ENCODE results near the gene NLRP6. TPM values are rescaled to one million over a fixed set of nuclear protein-coding genes. Genes with fewer than 3 reads are reported as not detected.

The NLRP6 gene
- total RNA-seq, 2 donors from 2014 or later = not detected

GRCh38 chr11:257766-258493 lies 20.3 kb upstream of the NLRP6 start:
- no peak overlapping the region for H3K4me3 Mint-ChIP-seq
- Histone ChIP-seq H3K4me1 (ENCODE audit: control insufficient read depth, insufficient read depth, low read length) (no peaks in the 10 kb centered on the region), H3K4me3 (ENCODE audit: low read length) (no peak overlapping the region), H3K36me3 (ENCODE audit: control insufficient read depth, insufficient read depth, low read length) (peaks cover 8% of the 10 kb centered on the region), H3K27ac (ENCODE audit: low read depth, low read length) (no peak overlapping the region), H3K9me3 (ENCODE audit: control insufficient read depth, low read length) (peaks cover 4% of the 10 kb centered on the region), H3K27me3 (ENCODE audit: control insufficient read depth, insufficient read depth, low read length, poor library complexity, severe bottlenecking) (no peaks in the 10 kb centered on the region), H3K9ac (ENCODE audit: extremely low read depth, low read length, poor library complexity, severe bottlenecking) (no peak overlapping the region)
- no peak overlapping the region for H3K27ac Mint-ChIP-seq
- 88 to 90% methylated on average over 9 to 15 of the region's 15 CpGs for WGBS, 2 experiments (ENCODE audit: insufficient coverage in 1 of 2, insufficient read length in 1 of 2)
- TF ChIP-seq, protein P1, sequence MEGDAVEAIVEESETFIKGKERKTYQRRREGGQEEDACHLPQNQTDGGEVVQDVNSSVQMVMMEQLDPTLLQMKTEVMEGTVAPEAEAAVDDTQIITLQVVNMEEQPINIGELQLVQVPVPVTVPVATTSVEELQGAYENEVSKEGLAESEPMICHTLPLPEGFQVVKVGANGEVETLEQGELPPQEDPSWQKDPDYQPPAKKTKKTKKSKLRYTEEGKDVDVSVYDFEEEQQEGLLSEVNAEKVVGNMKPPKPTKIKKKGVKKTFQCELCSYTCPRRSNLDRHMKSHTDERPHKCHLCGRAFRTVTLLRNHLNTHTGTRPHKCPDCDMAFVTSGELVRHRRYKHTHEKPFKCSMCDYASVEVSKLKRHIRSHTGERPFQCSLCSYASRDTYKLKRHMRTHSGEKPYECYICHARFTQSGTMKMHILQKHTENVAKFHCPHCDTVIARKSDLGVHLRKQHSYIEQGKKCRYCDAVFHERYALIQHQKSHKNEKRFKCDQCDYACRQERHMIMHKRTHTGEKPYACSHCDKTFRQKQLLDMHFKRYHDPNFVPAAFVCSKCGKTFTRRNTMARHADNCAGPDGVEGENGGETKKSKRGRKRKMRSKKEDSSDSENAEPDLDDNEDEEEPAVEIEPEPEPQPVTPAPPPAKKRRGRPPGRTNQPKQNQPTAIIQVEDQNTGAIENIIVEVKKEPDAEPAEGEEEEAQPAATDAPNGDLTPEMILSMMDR (conservative IDR thresholded peaks at IDR 0.05) = peak; percentile 53
- H3K27me3 Mint-ChIP-seq (ENCODE audit: insufficient read depth) = peaks cover 2% of the 10 kb centered on the region
- DNase-seq = no peak
- H3K9me3 Mint-ChIP-seq = peaks cover 18% of the 10 kb centered on the region
- H3K36me3 Mint-ChIP-seq (ENCODE audit: low read depth) = peaks cover 9% of the 10 kb centered on the region
- no peaks in the 10 kb centered on the region for H3K4me1 Mint-ChIP-seq

- Mint-ChIP-seq H3K27ac (no peak overlapping the region), H3K27me3 (ENCODE audit: insufficient read depth) (peaks cover 2% of the 10 kb centered on the region), H3K36me3 (ENCODE audit: low read depth) (no peaks in the 10 kb centered on the region), H3K4me1 (no peaks in the 10 kb centered on the region), H3K4me3 (no peak overlapping the region), H3K9me3 (peaks cover 18% of the 10 kb centered on the region)
- Histone ChIP-seq H3K9me3 (ENCODE audit: control insufficient read depth, low read length) (peaks cover 4% of the 10 kb centered on the region), H3K27ac (ENCODE audit: low read depth, low read length) (no peak overlapping the region), H3K4me3 (ENCODE audit: low read length) (no peak overlapping the region), H3K27me3 (ENCODE audit: control insufficient read depth, insufficient read depth, low read length, poor library complexity, severe bottlenecking) (no peaks in the 10 kb centered on the region), H3K9ac (ENCODE audit: extremely low read depth, low read length, poor library complexity, severe bottlenecking) (no peak overlapping the region), H3K4me1 (ENCODE audit: control insufficient read depth, insufficient read depth, low read length) (no peaks in the 10 kb centered on the region), H3K36me3 (ENCODE audit: control insufficient read depth, insufficient read depth, low read length) (no peaks in the 10 kb centered on the region)
- DNase-seq = no peak
- TF ChIP-seq, protein P1 (conservative IDR thresholded peaks at IDR 0.05) = no peak
- WGBS, 2 experiments (ENCODE audit: insufficient coverage in 1 of 2, insufficient read length in 1 of 2) = 80 to 97% methylated on average over 1 to 2 of the region's 10 CpGs
Observed at GRCh38 chr11:259413-259812, 18.8 kb upstream of the NLRP6 start.

- Histone ChIP-seq H3K27ac (ENCODE audit: low read depth, low read length) (no peak overlapping the region), H3K9me3 (ENCODE audit: control insufficient read depth, low read length) (peaks cover 4% of the 10 kb centered on the region), H3K27me3 (ENCODE audit: control insufficient read depth, insufficient read depth, low read length, poor library complexity, severe bottlenecking) (no peaks in the 10 kb centered on the region), H3K9ac (ENCODE audit: extremely low read depth, low read length, poor library complexity, severe bottlenecking) (no peak overlapping the region), H3K4me1 (ENCODE audit: control insufficient read depth, insufficient read depth, low read length) (no peaks in the 10 kb centered on the region), H3K36me3 (ENCODE audit: control insufficient read depth, insufficient read depth, low read length) (no peaks in the 10 kb centered on the region), H3K4me3 (ENCODE audit: low read length) (no peak overlapping the region)
- Mint-ChIP-seq H3K4me1 (no peaks in the 10 kb centered on the region), H3K27ac (no peak overlapping the region), H3K36me3 (ENCODE audit: low read depth) (no peaks in the 10 kb centered on the region), H3K9me3 (peaks cover 24% of the 10 kb centered on the region), H3K27me3 (ENCODE audit: insufficient read depth) (no peaks in the 10 kb centered on the region), H3K4me3 (no peak overlapping the region)
- TF ChIP-seq, protein P1 (conservative IDR thresholded peaks at IDR 0.05) = no peak
- 92 to 93% methylated on average over 4 of the region's 4 CpGs for WGBS, 2 experiments (ENCODE audit: insufficient coverage in 1 of 2, insufficient read length in 1 of 2)
- DNase-seq = no peak
Observed at GRCh38 chr11:261624-262023, 16.6 kb upstream of the NLRP6 start.
